OCI-LY7 (cell line): ENCODE results near the gene EFNA5. TPM values are rescaled to one million over a fixed set of nuclear protein-coding genes. Genes with fewer than 3 reads are reported as not detected.

Experiments used
- BruUV-seq: library from RNA; stranded (reverse); fragments of 400-500 nt; replicated peaks from 2 replicates; lab custom pipeline; 2021; lab: Mats Ljungman, UMichigan
- CTCF ChIA-PET: fragments of 300-600 bp; sonication (Branson Sonifier 250); formaldehyde crosslinking; loops from one replicate; lab custom pipeline; 2022; ENCODE audit warnings: antibody characterized with exemption; ENCODE audit not compliant: unreplicated experiment; lab: Charles Lee
- POLR2A ChIA-PET: fragments of 300-600 bp; sonication (Branson Sonifier 250); formaldehyde crosslinking; loops from one replicate; lab custom pipeline; 2022; ENCODE audit warnings: antibody characterized with exemption; lab: Charles Lee
- DNase-seq: peaks from one replicate; pipeline ENCODE4 v3.0.0-alpha.2; 2015; ENCODE audit warnings: low spot score
- H2AFZ ChIP-seq: fragments of 200-600 bp; sonication (generic), shearing (Covaris generic); 2 replicates; pipeline ENCODE4 v1.6.1; 2014; ENCODE audit warnings: mild to moderate bottlenecking, antibody characterized with exemption, low read length, moderate library complexity
- H3K27ac ChIP-seq: fragments of 200-600 bp; sonication (generic); 2 replicates; pipeline ENCODE4 v1.5.1; 2014; ENCODE audit warnings: mixed run types, low read depth, mild to moderate bottlenecking, moderate library complexity, low read length, inconsistent platforms; ENCODE audit not compliant: poor library complexity, severe bottlenecking
- H3K36me3 ChIP-seq: fragments of 200-600 bp; sonication (generic); 2 replicates; pipeline ENCODE4 v1.6.1; 2014; ENCODE audit warnings: mild to moderate bottlenecking, antibody characterized with exemption, low read length, moderate library complexity, mixed read lengths; ENCODE audit not compliant: insufficient read depth
- H3K4me1 ChIP-seq: fragments of 200-600 bp; sonication (generic); 2 replicates; pipeline ENCODE4 v1.5.1; 2014; ENCODE audit warnings: mild to moderate bottlenecking, low read length; ENCODE audit not compliant: insufficient read depth, poor library complexity, severe bottlenecking
- H3K4me2 ChIP-seq: fragments of 200-600 bp; sonication (generic); 2 replicates; pipeline ENCODE4 v1.6.1; 2014; ENCODE audit warnings: mild to moderate bottlenecking, low read length
- H3K4me3 ChIP-seq: fragments of 200-600 bp; sonication (generic); 2 replicates; pipeline ENCODE4 v1.5.1; 2014; ENCODE audit warnings: mild to moderate bottlenecking, low read depth, low read length; ENCODE audit not compliant: poor library complexity, severe bottlenecking
- H3K79me2 ChIP-seq: fragments of 200-600 bp; sonication (generic); 2 replicates; pipeline ENCODE4 v1.6.1; 2016; ENCODE audit warnings: low read depth, mild to moderate bottlenecking, low read length, moderate library complexity, mixed read lengths; ENCODE audit not compliant: insufficient read depth
- H3K9me2 ChIP-seq: fragments of 200-600 bp; sonication (generic); 2 replicates; pipeline ENCODE4 v1.6.1; 2016; ENCODE audit warnings: mild to moderate bottlenecking, low read length, mixed read lengths; ENCODE audit not compliant: insufficient read depth
- H3K9me3 ChIP-seq: fragments of 200-600 bp; sonication (generic); 2 replicates; pipeline ENCODE4 v1.6.1; 2014; ENCODE audit warnings: mild to moderate bottlenecking, mixed run types, low read length, mixed read lengths
- H4K20me1 ChIP-seq: fragments of 200-600 bp; sonication (generic); 2 replicates; pipeline ENCODE4 v1.6.1; 2014; ENCODE audit warnings: mild to moderate bottlenecking, antibody characterized with exemption, low read length, moderate library complexity, mixed read lengths; ENCODE audit not compliant: insufficient read depth
- EZH2phosphoT487 ChIP-seq: fragments of 200-600 bp; sonication (generic); IDR thresholded peaks from 2 replicates; pipeline ENCODE4 v1.6.1; 2018; ENCODE audit warnings: low read depth, borderline replicate concordance, mild to moderate bottlenecking, mixed run types, antibody characterized with exemption, low read length, moderate library complexity, mixed read lengths
- intact Hi-C: fragments of 100-400 bp; cut with micrococcal nuclease; formaldehyde crosslinking; loops from one replicate; pipeline ENCODE4 v1.10.0; 2022; ENCODE audit not compliant: unreplicated experiment
- total RNA-seq, 2 experiments: library from RNA; depleted of rRNA in 1 of 2; stranded (reverse); fragments of >200 nt in 1 of 2; shearing (Covaris generic) in 1 of 2; gene quantifications; 2 replicates each; pipeline ENCODE4 v1.2.3, GENCODE V29; 2014 to 2022
- TF ChIP-seq, protein P1 (sequence below): fragments of 200-600 bp; sonication (generic); conservative IDR thresholded peaks from 2 replicates; pipeline ENCODE4 v1.5.1; 2014; ENCODE audit warnings: mild to moderate bottlenecking, antibody characterized with exemption, low read length, moderate library complexity, mixed read lengths

Gene EFNA5
- total RNA-seq, 2 experiments from 2014 or later, result 2.1 to 3.1 TPM

DNA sequence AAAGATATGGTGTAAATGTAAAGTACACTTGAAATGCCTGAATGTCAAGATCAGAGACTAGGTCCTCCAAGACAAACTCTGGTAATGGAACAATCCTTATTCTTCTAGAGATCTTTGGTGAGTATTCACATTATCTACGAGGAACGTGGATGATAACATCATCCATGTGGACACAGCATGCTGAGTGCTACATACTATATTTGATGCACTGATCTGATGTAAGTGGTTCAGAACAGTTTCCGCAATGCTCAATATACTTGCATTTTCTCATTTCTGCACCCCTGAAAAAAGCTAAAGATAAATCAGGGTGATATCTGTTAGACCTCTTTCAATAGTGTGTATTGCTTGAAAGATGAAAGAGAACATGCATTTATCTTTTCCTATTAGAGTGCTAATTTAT, 226.8 kb downstream of the EFNA5 start:
- no peaks in the 10 kb centered on the region for H3K9me2 ChIP-seq
- no peaks in the 10 kb centered on the region; the same call in 1 of the 2 replicates for H3K36me3 ChIP-seq
- intact Hi-C loops, result no loop called here
- H3K79me2 ChIP-seq, result no peaks in the 10 kb centered on the region
- no peak overlapping the region for H3K4me3 ChIP-seq
- no peaks in the 10 kb centered on the region for H4K20me1 ChIP-seq
- ChIA-PET CTCF (no interaction called here), POLR2A (interaction anchor here (0.7 kb wide), 1 partner anchor 52 kb away, joined by 3 read pairs; no protein-coding TSS in a partner anchor)
- 0 out of 2 replicates have a peak, but pooled peaks cover 4% of the 10 kb centered on the region for H3K9me3 ChIP-seq
- DNase-seq, result no peak
- H3K27ac ChIP-seq, result no peak overlapping the region
- BruUV-seq, result no TSS peak
- peaks cover 18% of the 10 kb centered on the region for H3K4me1 ChIP-seq
- no peak overlapping the region for H3K4me2 ChIP-seq
- TF ChIP-seq EZH2phosphoT487, result no peak
- TF ChIP-seq, protein P1, sequence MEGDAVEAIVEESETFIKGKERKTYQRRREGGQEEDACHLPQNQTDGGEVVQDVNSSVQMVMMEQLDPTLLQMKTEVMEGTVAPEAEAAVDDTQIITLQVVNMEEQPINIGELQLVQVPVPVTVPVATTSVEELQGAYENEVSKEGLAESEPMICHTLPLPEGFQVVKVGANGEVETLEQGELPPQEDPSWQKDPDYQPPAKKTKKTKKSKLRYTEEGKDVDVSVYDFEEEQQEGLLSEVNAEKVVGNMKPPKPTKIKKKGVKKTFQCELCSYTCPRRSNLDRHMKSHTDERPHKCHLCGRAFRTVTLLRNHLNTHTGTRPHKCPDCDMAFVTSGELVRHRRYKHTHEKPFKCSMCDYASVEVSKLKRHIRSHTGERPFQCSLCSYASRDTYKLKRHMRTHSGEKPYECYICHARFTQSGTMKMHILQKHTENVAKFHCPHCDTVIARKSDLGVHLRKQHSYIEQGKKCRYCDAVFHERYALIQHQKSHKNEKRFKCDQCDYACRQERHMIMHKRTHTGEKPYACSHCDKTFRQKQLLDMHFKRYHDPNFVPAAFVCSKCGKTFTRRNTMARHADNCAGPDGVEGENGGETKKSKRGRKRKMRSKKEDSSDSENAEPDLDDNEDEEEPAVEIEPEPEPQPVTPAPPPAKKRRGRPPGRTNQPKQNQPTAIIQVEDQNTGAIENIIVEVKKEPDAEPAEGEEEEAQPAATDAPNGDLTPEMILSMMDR, result no peak
- no peak overlapping the region; the same call in 1 of the 2 replicates for H2AFZ ChIP-seq

DNA sequence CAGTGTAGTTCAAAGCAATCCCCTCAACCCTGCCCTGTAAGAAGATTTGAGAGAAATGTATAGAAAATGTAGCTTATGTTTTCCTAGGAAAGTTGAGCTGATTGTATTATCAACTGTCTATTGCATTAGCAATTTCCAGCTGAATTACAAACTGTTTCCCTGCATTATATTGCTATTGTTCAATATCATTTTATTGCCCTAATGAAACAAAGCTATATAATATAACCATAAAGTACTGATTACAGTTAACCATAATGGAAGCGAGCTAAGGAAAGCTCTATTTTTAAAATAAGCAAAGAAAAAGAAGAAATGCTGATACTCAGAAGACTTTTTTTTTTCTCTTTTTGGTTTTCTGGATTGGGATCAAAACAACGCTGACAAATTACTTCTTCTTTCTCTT, 228.3 kb downstream of the EFNA5 start:
- Histone ChIP-seq H3K9me3 (0 out of 2 replicates have a peak, but pooled peaks cover 4% of the 10 kb centered on the region), H2AFZ (no peak overlapping the region), H3K27ac (no peak overlapping the region), H3K4me1 (peaks cover 7% of the 10 kb centered on the region), H3K4me2 (no peak overlapping the region), H3K9me2 (no peaks in the 10 kb centered on the region), H3K79me2 (no peaks in the 10 kb centered on the region), H3K36me3 (no peaks in the 10 kb centered on the region; the same call in 1 of the 2 replicates), H4K20me1 (no peaks in the 10 kb centered on the region), H3K4me3 (no peak overlapping the region)
- DNase-seq, result no peak
- TF ChIP-seq, protein P1, result no peak
- TF ChIP-seq EZH2phosphoT487, result no peak
- CTCF ChIA-PET, result interaction anchor here (0.7 to 1.7 kb wide), 5 partner anchors 12 to 130 kb away, joined by 3 to 5 read pairs (median 3); no protein-coding TSS in a partner anchor
- BruUV-seq, result no TSS peak
- POLR2A ChIA-PET, result interaction anchor here (0.6 to 3.2 kb wide), 18 partner anchors 9 to 222 kb away, joined by 3 to 27 read pairs (median 6); no protein-coding TSS in a partner anchor
- intact Hi-C loops, result no loop called here

DNA sequence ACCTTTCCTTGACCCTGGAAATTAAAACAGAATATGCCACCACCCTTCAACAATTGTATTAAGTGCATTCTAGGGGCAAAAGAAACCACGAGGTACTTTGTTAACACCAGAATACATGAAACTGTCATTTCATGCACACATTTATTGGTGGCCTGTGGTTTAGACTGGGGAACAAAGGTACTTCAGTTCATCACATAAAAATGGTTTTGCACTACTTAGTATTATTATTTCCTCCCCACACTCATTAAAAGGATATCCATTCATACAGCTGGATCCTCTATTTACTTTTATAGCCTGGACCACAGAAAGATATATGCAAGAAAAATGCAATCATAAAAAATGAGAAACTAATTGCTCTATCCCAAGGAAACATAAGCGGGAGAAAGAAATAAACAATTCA, 230.9 kb downstream of the EFNA5 start:
- no peaks in the 10 kb centered on the region for H3K36me3 ChIP-seq
- no peaks in the 10 kb centered on the region for H3K9me2 ChIP-seq
- H2AFZ ChIP-seq, result peak overlapping the region; percentile 25; the same call in 1 of the 2 replicates
- H3K79me2 ChIP-seq, result no peaks in the 10 kb centered on the region
- POLR2A ChIA-PET, result interaction anchor here (1.0 to 1.3 kb wide), 2 partner anchors 24 to 25 kb away, joined by 3 read pairs; no protein-coding TSS in a partner anchor
- no peak for DNase-seq
- intact Hi-C loops, result no loop called here
- no TSS peak for BruUV-seq
- CTCF ChIA-PET, result no interaction called here
- no peak overlapping the region for H3K4me3 ChIP-seq
- no peaks in the 10 kb centered on the region for H3K9me3 ChIP-seq
- no peaks in the 10 kb centered on the region for H4K20me1 ChIP-seq
- H3K27ac ChIP-seq, result no peak overlapping the region
- no peak for TF ChIP-seq EZH2phosphoT487
- TF ChIP-seq, protein P1, result no peak
- H3K4me1 ChIP-seq, result peaks cover 17% of the 10 kb centered on the region
- H3K4me2 ChIP-seq, result no peak overlapping the region
